ENCODE data around the gene MYRIP. TPM values are rescaled to one million over a fixed set of nuclear protein-coding genes. Genes with fewer than 3 reads are reported as not detected.

Gene MYRIP
- total RNA-seq, 4 donors from 2014 or later = 1.0 to 9.6 (median 3.2) TPM

- DNase-seq (ENCODE audit: low spot score) (no peak), ATAC-seq (ENCODE audit: low FRiP score) (no peak)
- TF ChIP-seq CTCF (IDR thresholded peaks at IDR 0.05) = no peak
Measured at GRCh38 chr3:39839484-39839883, 30.1 kb downstream of the MYRIP start.

GRCh38 chr3:39843440-39843839 lies 34.0 kb downstream of the MYRIP start:
- no peak for ATAC-seq (ENCODE audit: low FRiP score)
- no peak for DNase-seq (ENCODE audit: low spot score)
- TF ChIP-seq CTCF (IDR thresholded peaks at IDR 0.05) = no peak

- DNase-seq (ENCODE audit: low spot score) (no peak), ATAC-seq (ENCODE audit: low FRiP score) (no peak)
- TF ChIP-seq CTCF (IDR thresholded peaks at IDR 0.05) = no peak
Measured at GRCh38 chr3:39848365-39848764, 39.0 kb downstream of the MYRIP start.

GRCh38 chr3:39849992-39850715 lies 40.7 kb downstream of the MYRIP start:
- no peak for ATAC-seq (ENCODE audit: low FRiP score)
- TF ChIP-seq CTCF (IDR thresholded peaks at IDR 0.05) = no peak
- no peak for DNase-seq (ENCODE audit: low spot score)

- no peak for TF ChIP-seq CTCF (IDR thresholded peaks at IDR 0.05)
- ATAC-seq (ENCODE audit: low FRiP score) = no peak
- DNase-seq (ENCODE audit: low spot score) = no peak
Measured at GRCh38 chr3:39850716-39851032, 41.3 kb downstream of the MYRIP start.

- DNase-seq (ENCODE audit: low spot score) (no peak), ATAC-seq (ENCODE audit: low FRiP score) (no peak)
- TF ChIP-seq CTCF (IDR thresholded peaks at IDR 0.05) = no peak
Measured at GRCh38 chr3:39855517-39855916, 46.1 kb downstream of the MYRIP start.

- no peak for DNase-seq (ENCODE audit: low spot score)
- no peak for ATAC-seq (ENCODE audit: low FRiP score)
Measured at GRCh38 chr3:39869890-39870289, 60.5 kb downstream of the MYRIP start.

More at GRCh38 chr3:39869890-39870289, 60.5 kb downstream of the MYRIP start:
- TF ChIP-seq CTCF (IDR thresholded peaks at IDR 0.05) = no peak
